Measurements from ENCODE around the gene WWOX.

Gene WWOX

DNA sequence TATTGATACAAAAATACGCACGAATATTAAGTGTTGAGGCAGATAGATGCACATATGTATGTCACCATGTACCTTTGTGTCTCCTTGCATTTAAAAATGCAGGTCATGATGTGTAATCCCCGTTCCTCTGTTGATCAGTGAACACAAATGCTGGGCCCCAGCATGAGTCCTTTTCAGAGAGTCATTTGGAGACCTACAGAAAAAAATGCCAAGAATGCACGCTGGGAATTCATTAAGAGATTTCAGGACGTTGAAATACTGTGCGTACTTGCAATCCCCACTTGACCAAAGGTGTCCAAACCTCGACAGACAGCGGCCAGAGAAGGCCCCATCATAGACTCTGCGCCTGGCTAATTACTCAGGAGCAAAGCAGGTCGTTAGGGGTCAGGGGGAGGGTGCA lies 1005.1 kb downstream of the WWOX start:
- DNase-seq (ENCODE audit: low spot score) = no peak

- DNase-seq (ENCODE audit: low spot score) = no peak
Measured at GRCh38 chr16:79107301-79107700, 1007.8 kb downstream of the WWOX start.

- no peak for DNase-seq (ENCODE audit: low spot score)
Measured at GRCh38 chr16:79109771-79110170, 1010.3 kb downstream of the WWOX start.

DNA sequence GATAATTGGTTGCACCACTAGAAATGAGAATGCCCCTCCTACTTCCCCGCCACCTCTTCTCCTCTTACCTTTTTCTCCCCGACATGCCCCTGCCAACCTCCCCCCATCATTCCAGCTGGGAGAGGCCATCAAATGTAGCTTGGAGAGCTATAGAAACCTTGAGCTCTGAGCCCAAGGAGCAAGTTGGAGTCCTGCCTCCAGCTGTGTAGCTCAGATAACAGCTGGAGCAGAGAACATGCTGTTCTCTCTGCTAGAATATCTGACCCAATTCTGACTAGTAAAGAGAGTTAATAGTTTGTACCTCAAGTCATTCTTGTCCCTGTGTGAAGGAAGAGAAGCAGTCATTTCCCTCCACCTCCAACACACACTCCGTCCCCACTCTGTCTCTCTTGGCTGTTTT lies 1010.8 kb downstream of the WWOX start:
- no peak for DNase-seq (ENCODE audit: low spot score)

DNA sequence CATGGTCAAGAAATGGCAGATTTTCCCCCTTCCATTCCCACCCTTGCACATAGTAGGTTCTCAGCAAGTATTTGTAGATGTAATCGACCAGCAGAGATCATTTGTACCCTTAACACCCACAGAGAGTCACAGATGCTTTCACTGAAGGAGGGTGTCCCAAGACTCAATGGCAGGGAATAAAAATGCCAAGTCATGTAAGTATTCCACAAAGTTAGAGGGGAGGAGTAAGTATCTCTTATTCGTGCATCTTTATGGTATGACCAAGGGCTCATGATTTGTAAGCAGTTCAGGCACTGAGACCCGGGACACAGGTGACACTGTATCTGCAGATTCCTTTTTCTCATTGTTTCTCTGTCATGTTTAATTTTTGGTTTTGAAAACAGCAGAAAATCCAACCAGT lies 1011.5 kb downstream of the WWOX start:
- DNase-seq (ENCODE audit: low spot score) = no peak

GRCh38 chr16:79112462-79112861 lies 1013.0 kb downstream of the WWOX start:
- no peak for DNase-seq (ENCODE audit: low spot score)

DNA sequence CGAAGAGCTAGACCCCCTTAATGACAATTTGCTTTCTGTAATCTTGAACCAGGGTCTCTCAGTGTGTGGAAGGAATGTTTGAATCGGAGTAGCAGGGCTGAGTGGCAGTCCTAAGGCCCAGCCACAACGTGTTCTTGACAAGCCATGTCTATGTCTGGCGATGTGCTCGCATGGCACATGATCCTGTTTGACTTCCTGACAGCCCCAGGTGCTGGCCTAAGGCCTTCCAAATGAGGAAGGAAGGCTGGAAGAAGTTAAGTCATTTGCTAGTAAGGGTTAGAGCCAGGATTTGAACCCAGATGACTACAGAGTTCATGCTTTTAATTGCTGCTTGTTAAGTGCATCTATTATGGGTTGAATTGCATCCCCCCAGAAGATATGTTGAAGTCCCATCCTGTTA lies 1014.4 kb downstream of the WWOX start:
- no peak for DNase-seq (ENCODE audit: low spot score)

- DNase-seq (ENCODE audit: low spot score) = no peak
Measured at GRCh38 chr16:79114759-79115158, 1015.3 kb downstream of the WWOX start.

DNA sequence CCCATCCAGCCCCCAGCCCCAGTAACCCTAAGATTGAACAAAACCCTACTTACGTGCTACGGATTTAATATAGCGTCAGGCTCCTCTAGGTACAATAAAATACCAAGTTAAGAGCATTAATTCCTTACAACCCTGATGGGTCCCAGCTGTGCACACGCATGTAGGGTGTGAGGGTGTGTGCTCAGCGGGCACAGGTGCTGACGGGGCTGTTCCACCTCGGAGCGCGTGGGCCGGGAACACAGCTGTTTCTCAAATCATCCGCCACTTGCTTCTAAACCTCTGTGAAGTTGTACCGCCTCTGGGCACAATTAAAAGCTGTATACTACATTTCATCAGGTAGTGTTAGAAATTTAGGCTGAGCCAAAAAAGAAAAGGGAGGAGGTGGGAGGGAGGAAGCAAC lies 1022.5 kb downstream of the WWOX start:
- DNase-seq (ENCODE audit: low spot score) = no peak

DNA sequence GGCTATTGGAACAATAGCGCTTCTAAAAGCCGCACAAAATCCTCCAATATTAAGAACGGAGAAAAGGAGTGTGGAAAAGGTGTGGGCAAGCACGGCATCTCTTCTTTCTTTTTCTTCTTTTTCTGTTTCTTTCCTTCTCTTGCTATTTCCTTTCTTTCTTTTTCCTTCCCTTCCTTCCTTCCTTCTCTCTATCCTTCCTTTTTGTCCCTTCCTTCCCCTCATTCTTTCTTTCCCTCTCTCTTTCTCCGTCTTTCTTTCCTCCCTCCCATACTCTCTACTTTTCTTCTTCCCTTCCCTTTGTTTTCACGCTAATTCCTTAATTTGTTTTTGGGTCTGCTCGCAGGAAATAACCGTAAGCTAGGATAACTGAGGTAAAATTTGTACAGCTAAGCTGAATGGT lies 1022.9 kb downstream of the WWOX start:
- no peak for DNase-seq (ENCODE audit: low spot score)

DNA sequence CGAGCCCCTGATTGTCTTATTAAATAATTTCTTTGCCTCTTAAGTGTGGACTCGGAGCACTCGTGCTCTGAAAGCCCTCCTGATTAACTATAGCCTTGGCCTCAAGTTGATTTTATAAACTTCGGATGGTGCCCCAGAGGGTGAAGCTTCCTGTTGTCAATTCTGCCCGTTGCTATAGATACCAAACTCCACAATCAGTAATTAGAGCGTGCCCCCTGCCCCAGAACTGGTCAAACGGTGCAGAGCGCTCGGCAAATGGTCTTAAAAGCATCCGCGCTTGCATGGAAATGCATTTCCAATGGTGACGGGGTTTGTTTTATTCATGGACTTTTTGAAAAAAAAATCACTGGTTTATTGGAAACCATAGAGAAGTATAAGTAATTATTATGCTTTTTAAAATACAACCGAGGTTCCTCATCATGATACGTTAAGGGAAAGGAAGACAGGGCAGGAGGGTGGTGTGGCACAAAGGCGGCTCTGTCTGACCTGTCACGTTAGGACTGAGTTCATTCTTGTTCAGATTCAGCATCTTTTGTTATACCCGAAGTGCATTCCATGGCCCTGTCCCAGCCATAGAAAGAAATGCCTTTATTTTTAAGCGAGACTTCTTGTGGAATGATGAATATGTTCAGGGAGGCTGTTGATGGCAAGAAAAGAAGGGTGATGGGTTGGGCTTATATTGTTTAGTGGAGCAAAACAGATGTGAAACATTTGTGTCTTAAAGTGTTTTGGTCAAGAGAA lies 1024.7 kb downstream of the WWOX start:
- no peak for DNase-seq (ENCODE audit: low spot score)

- DNase-seq (ENCODE audit: low spot score) = no peak
Measured at GRCh38 chr16:79127766-79128165, 1028.3 kb downstream of the WWOX start.

- DNase-seq (ENCODE audit: low spot score) = no peak
Measured at GRCh38 chr16:79128706-79129105, 1029.3 kb downstream of the WWOX start.

DNA sequence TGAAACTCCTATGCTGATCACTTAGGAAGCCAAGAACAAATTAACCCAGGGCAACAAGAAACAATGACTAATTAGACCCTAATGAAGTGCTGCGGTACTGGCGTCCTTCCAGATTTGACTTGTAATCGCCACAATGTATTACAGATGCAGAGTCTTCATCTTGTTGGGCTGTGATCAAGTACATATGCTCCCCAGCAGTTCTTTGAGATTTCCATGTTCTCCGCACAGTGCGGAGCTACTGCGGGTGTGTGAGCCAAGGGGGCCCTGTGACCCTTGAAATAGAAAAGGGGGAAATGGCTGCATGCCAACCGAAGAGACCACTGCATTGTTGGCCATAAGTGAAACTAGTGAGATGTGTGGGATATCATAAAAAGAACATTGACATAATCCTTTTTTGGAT lies 1031.2 kb downstream of the WWOX start:
- no peak for DNase-seq (ENCODE audit: low spot score)

DNA sequence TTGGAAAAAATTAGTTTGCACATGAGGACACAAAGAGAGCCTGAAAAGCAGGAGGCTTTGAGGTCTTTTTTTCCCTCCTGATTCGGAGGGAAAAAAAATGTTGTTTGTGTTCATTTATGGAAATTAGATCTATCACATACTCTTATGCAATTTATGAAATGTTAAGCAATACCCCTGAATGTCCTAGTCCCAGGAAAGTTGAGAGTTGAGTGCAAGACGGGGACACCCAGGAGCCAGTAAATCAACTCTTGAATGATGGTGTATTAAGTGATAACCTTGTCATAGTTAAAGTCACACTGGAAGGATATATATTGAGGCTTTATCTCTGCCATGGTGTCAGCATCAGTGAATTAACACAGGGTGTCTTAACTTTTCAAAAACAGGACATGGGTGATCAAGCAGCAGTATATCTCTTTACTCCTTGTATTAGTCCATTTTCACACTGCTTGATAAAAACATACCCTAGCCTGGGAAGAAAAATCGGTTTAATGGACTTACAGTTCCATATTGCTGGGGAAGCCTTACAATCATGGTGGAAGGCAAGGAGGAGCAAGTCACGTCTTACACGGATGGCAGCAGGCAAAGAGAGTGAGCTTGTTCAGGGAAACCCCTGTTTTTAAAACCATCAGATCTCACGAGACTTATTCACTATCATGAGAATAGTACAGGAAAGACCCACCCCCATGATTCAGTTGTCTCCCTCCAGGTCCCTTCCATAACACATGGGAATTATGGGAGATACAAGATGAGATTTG lies 1032.0 kb downstream of the WWOX start:
- no peak for DNase-seq (ENCODE audit: low spot score)

GRCh38 chr16:79132701-79133100 lies 1033.2 kb downstream of the WWOX start:
- DNase-seq (ENCODE audit: low spot score) = no peak

- DNase-seq (ENCODE audit: low spot score) = no peak
Measured at GRCh38 chr16:79134300-79134699, 1034.8 kb downstream of the WWOX start.

GRCh38 chr16:79136955-79137354 lies 1037.5 kb downstream of the WWOX start:
- DNase-seq (ENCODE audit: low spot score) = no peak

DNA sequence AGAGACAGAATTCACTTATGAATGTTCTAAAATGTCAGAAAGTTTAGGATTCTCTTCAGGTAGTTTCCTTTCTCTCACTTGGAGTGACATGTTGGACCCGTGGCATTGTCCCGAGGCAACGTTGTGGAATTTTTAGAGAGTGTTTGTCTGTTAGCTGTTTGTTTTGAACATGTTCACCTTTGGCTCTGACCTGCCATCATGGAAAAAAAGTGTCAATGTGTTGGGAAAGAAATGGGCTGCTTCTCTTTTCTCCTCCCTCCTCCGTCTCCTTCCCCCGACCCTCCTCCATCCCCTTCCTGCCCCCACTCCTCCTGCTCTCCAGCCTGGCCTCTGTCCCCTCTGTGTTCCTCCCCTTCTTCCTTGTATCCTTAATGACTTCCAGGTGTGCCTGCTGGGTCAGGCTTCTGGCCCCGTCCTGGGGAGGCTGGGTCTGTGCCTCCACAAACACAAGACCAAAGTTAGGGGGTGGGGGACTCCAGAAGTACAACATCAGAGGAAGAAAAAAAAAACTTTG lies 1038.0 kb downstream of the WWOX start:
- DNase-seq (ENCODE audit: low spot score) = no peak

GRCh38 chr16:79139799-79140198 lies 1040.3 kb downstream of the WWOX start:
- no peak for DNase-seq (ENCODE audit: low spot score)

DNA sequence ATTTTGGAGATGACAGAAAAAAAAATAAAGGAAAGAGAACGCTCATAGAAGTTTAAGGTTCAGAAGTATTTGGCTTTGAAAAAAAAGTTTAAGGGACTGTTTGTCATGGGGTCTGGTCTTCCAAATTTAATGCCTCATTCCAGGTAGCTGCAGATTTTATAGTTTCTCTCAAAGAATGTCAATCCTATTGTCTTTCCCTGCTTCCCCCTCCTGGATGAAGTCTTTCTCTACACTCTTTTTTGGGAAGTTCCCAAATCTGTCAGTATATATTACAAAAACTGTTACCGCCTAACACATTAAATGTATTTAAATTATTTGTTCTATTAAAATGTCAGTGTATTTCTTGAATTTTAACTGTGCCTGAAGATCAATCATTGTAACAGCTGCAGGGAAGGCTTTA lies 1043.6 kb downstream of the WWOX start:
- no peak for DNase-seq (ENCODE audit: low spot score)

DNA sequence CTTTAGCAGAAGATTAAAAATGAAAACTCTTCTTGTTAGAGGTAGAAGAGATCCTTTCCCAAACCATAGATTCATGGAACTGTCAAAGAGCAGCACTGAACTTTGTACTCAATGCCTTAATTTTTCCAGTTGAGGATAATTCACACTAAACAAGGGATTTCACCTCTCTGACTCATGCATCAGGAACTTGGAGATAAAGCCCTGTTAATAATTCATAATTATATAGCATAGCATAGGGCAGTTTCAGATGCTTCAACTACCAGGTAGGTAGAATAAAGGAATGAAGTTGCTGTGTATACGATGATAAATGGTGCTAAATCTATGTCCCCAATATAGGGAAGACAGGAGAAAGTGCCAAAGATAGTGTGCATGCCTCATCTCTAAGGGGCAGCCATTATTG lies 1050.7 kb downstream of the WWOX start:
- no peak for DNase-seq (ENCODE audit: low spot score)

DNA sequence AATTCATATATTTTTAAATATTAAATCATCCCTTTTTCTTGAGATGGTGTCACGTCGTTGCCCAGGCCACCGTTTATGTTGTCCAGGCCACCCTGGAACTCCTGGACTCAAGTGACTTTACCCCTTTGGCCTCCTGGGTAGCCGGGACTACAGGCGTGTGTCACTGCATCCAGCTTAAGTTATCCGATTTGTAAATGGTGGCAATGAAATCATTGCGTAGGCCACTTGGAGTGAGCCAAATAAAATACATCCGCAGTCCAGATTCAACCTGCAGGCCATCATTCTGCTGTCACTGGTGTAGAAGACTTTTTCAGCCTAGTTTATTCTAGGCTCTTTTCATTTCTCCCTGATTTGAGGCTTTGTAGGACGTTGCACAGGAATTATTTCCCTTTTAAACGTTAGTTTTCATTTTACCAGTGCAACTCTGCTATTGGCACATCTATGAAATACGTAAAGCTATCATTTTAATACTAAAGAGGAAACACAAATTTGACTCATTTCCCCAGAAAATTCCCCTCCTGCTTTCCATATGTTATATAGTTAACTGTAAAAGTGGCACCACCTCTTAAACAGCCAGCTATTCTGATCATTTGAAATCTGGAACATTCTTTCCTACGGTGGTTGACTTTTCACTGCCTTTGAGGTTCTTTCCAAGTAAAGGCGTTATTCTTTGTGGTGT lies 1051.3 kb downstream of the WWOX start:
- DNase-seq (ENCODE audit: low spot score) = no peak

Data from ecto neural progenitor cell (in vitro differentiated cells).